Measurements from ENCODE around the gene RPL31.

GRCh38 chr2:100975521-100975785 lies 26.6 kb upstream of the RPL31 start:
- TF ChIP-seq POLR2A (IDR thresholded peaks at IDR 0.05), result no peak
- no peak for TF ChIP-seq CTCF (IDR thresholded peaks at IDR 0.05)
